ENCODE results near the gene IPMK.

Gene IPMK

DNA sequence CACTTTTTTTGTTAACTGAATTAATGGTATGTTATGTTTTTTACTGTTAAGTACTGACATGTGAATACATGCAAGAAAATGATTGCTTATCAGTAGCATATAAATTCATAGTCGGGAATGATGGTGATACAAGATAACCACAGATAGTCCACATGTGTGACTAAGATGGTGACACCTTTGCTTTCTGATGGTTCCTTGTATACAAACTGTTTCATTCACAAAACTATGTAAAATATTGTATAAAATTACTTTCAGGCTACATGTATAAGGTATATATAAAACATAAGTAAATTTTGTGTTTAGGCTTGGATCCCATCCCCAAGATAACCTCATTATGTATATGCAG lies 11.2 kb upstream of the IPMK start:
- TF ChIP-seq POLR2AphosphoS5 (IDR thresholded peaks at IDR 0.05; ENCODE audit: low read depth, low read length) (no peak), TAF1 (IDR thresholded peaks at IDR 0.05; ENCODE audit: borderline replicate concordance, insufficient read depth, low read length) (no peak), FOXP2 (optimal IDR thresholded peaks at IDR 0.05; ENCODE audit: borderline replicate concordance, extremely low read depth, extremely low read length, insufficient read depth) (no peak), SIN3A (IDR thresholded peaks at IDR 0.05; ENCODE audit: borderline replicate concordance, insufficient read depth, low read length) (no peak)
- TF ChIP-seq, protein P1, sequence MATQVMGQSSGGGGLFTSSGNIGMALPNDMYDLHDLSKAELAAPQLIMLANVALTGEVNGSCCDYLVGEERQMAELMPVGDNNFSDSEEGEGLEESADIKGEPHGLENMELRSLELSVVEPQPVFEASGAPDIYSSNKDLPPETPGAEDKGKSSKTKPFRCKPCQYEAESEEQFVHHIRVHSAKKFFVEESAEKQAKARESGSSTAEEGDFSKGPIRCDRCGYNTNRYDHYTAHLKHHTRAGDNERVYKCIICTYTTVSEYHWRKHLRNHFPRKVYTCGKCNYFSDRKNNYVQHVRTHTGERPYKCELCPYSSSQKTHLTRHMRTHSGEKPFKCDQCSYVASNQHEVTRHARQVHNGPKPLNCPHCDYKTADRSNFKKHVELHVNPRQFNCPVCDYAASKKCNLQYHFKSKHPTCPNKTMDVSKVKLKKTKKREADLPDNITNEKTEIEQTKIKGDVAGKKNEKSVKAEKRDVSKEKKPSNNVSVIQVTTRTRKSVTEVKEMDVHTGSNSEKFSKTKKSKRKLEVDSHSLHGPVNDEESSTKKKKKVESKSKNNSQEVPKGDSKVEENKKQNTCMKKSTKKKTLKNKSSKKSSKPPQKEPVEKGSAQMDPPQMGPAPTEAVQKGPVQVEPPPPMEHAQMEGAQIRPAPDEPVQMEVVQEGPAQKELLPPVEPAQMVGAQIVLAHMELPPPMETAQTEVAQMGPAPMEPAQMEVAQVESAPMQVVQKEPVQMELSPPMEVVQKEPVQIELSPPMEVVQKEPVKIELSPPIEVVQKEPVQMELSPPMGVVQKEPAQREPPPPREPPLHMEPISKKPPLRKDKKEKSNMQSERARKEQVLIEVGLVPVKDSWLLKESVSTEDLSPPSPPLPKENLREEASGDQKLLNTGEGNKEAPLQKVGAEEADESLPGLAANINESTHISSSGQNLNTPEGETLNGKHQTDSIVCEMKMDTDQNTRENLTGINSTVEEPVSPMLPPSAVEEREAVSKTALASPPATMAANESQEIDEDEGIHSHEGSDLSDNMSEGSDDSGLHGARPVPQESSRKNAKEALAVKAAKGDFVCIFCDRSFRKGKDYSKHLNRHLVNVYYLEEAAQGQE (IDR thresholded peaks at IDR 0.05; ENCODE audit: insufficient read depth in 1 of 2, low read depth in 2 of 2, low read length in 2 of 2), result no peak

DNA sequence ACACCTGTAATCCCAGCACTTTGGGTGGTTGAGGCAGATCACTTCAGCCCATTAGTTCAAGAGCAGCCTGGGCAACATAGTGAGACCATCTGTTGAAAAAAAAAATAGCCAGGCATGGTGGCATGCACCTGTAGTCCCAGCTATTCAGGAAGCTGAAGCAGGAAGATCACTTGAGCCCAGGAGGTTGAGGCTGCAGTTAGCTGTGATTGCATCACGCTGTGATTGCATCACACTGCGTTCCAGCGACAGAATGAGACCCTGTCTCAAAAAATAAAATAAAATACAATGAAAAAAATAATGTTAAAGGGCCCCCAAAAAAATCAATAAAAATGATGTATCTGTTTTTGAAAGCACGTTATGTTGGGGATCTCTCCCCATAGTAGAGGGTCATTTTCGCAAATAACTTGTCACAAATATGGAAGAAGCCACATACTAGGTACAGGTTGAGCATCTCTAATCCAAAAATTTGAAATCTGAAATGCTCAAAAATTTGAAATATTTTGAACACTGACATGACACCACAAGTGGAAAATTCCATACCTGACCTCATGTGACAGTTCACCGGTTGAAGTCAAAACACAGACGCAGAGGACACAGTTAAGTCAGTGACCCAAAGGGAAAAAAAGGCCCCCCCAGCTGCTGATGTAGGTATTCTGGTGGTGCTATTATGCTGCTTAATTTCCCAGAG lies 10.7 kb upstream of the IPMK start:
- no peak for TF ChIP-seq SIN3A (IDR thresholded peaks at IDR 0.05; ENCODE audit: borderline replicate concordance, insufficient read depth, low read length)
- no peak for TF ChIP-seq POLR2AphosphoS5 (IDR thresholded peaks at IDR 0.05; ENCODE audit: low read depth, low read length)

DNA sequence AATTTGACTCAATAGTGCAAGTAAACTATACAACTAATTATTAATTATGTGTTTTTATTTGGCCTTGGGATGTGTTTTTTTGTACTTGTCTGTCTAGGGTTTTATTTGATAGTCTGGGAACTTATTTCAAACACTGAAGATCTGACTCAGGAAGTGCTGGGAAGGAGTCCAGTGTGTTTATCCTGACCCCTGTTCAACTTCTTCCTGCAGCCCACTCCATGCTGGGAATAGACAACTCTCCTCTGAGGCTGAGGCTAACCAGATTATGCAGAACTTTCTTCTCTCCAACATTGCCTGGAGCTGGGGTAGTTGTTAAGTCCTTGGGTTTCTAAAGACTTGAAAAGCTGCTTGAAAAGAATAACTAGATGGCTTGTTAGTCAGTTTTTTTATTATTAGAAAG lies 8.2 kb upstream of the IPMK start:
- TF ChIP-seq POLR2AphosphoS5 (IDR thresholded peaks at IDR 0.05; ENCODE audit: low read depth, low read length) (no peak), TAF1 (IDR thresholded peaks at IDR 0.05; ENCODE audit: borderline replicate concordance, insufficient read depth, low read length) (no peak), FOXP2 (optimal IDR thresholded peaks at IDR 0.05; ENCODE audit: borderline replicate concordance, extremely low read depth, extremely low read length, insufficient read depth) (no peak), SIN3A (IDR thresholded peaks at IDR 0.05; ENCODE audit: borderline replicate concordance, insufficient read depth, low read length) (no peak)
- TF ChIP-seq, protein P1 (IDR thresholded peaks at IDR 0.05; ENCODE audit: insufficient read depth in 1 of 2, low read depth in 2 of 2, low read length in 2 of 2), result no peak

DNA sequence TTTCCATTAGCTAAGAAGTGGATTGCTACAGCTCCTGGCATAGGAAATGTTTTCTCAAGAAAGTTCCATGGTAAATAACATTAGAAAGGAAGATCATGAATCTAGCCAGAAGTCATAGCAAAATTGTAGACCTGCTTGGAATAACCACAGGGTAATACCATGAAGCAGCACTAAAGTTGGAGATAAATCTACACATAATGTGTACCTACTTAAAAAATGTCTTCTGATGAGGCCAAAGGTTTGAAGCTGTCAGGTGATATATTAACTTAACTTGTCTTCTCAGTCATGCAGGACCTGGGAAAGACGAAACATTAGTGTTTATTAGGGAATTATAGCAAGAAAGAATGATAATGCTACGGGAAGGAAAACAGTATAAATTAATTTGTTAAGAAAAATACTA lies 7.6 kb upstream of the IPMK start:
- TF ChIP-seq, protein P1 (IDR thresholded peaks at IDR 0.05; ENCODE audit: insufficient read depth in 1 of 2, low read depth in 2 of 2, low read length in 2 of 2), result no peak
- TF ChIP-seq TAF1 (IDR thresholded peaks at IDR 0.05; ENCODE audit: borderline replicate concordance, insufficient read depth, low read length) (no peak), SIN3A (IDR thresholded peaks at IDR 0.05; ENCODE audit: borderline replicate concordance, insufficient read depth, low read length) (no peak), POLR2AphosphoS5 (IDR thresholded peaks at IDR 0.05; ENCODE audit: low read depth, low read length) (no peak), FOXP2 (optimal IDR thresholded peaks at IDR 0.05; ENCODE audit: borderline replicate concordance, extremely low read depth, extremely low read length, insufficient read depth) (no peak)

DNA sequence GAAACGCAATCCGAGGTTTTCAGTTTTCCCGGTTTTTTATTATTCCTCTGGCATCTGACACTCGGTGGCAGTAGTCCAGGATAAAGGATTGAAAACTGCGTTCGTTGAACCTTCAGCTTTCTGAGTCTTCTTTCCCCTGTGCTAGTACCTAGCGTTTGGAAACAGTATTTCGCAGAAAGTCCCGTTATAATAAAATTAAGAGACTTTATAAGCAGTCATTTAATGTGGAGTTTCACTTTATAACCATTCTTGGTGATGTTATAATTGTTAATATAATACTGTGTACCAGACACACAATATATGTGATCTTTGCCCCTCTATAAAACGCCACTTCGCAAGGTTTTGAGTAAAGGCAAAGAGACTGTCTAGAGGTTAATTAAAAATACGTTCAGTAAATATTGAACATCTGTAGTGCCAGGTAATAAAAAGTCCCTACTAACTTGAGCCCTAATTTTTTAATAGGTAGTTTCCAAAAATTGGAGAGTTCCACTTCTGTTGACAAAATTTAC lies 2.1 kb upstream of the IPMK start:
- TF ChIP-seq SIN3A (IDR thresholded peaks at IDR 0.05; ENCODE audit: borderline replicate concordance, insufficient read depth, low read length) (no peak), POLR2AphosphoS5 (IDR thresholded peaks at IDR 0.05; ENCODE audit: low read depth, low read length) (no peak)
- TF ChIP-seq, protein P1 (IDR thresholded peaks at IDR 0.05; ENCODE audit: insufficient read depth in 1 of 2, low read depth in 2 of 2, low read length in 2 of 2), result no peak
